ENCODE results near the gene COX8A. TPM values are rescaled to one million over a fixed set of nuclear protein-coding genes. Genes with fewer than 3 reads are reported as not detected.

The COX8A gene
- total and polyA plus RNA-seq, 2 of the 13 experiments (the other 11 are each of a cell fraction or from before 2014, with no cell fraction given), result 202 to 406 TPM

GRCh38 chr11:63986156-63986931, 11.9 kb downstream of the COX8A start, which contains the start of gene OTUB1 (continued):
- TF ChIP-seq, protein P1, sequence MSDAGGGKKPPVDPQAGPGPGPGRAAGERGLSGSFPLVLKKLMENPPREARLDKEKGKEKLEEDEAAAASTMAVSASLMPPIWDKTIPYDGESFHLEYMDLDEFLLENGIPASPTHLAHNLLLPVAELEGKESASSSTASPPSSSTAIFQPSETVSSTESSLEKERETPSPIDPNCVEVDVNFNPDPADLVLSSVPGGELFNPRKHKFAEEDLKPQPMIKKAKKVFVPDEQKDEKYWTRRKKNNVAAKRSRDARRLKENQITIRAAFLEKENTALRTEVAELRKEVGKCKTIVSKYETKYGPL (CRISPR knock-in tag; IDR thresholded peaks at IDR 0.05), result peak; percentile 46; the same call in 1 of the 2 replicates
- TF ChIP-seq, protein P2, sequence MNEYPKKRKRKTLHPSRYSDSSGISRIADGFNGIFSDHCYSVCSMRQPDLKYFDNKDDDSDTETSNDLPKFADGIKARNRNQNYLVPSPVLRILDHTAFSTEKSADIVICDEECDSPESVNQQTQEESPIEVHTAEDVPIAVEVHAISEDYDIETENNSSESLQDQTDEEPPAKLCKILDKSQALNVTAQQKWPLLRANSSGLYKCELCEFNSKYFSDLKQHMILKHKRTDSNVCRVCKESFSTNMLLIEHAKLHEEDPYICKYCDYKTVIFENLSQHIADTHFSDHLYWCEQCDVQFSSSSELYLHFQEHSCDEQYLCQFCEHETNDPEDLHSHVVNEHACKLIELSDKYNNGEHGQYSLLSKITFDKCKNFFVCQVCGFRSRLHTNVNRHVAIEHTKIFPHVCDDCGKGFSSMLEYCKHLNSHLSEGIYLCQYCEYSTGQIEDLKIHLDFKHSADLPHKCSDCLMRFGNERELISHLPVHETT (CRISPR knock-in tag; conservative IDR thresholded peaks at IDR 0.05), result no peak; the same call in 1 of the 2 replicates
- TF ChIP-seq HMGXB4 (CRISPR knock-in tag; IDR thresholded peaks at IDR 0.05; ENCODE audit: borderline replicate concordance in 1 of 2, low read depth in 1 of 2), result peak; percentile 89 to 92; a peak in 2 of 4 replicates
- no peak for TF ChIP-seq MTA3 (CRISPR knock-in tag; IDR thresholded peaks at IDR 0.05)
- TF ChIP-seq NFKBIZ (CRISPR knock-in tag; IDR thresholded peaks at IDR 0.05), result 0 out of 2 replicates have a peak, but pooled peaks have one; percentile 45
- peak; percentile 87 for TF ChIP-seq GABPA (IDR thresholded peaks at IDR 0.05; ENCODE audit: low read depth, low read length)
- TF ChIP-seq GABPA (CRISPR knock-in tag; IDR thresholded peaks at IDR 0.05; ENCODE audit: low read depth), result peak; percentile 96
- TF ChIP-seq MTF2 (CRISPR knock-in tag; IDR thresholded peaks at IDR 0.05; ENCODE audit: borderline replicate concordance), result 0 out of 2 replicates have a peak, but pooled peaks have one; percentile 13
- peak; percentile 96 for TF ChIP-seq ZFP90 (CRISPR knock-in tag; IDR thresholded peaks at IDR 0.05; ENCODE audit: borderline replicate concordance)
- peak; percentile 98 for TF ChIP-seq MXI1 (IDR thresholded peaks at IDR 0.05; ENCODE audit: borderline replicate concordance, low read depth, low read length)
- no peak for TF ChIP-seq MBNL3 (CRISPR knock-in tag; conservative IDR thresholded peaks at IDR 0.05)
- TF ChIP-seq ZNF609 (CRISPR knock-in tag; IDR thresholded peaks at IDR 0.05; ENCODE audit: borderline replicate concordance), result peak; percentile 53; the same call in 1 of the 2 replicates
- TF ChIP-seq PCBP1 (IDR thresholded peaks at IDR 0.05; ENCODE audit: borderline replicate concordance, low read depth, low read length), result peak; percentile 94

Data from HepG2 (cell line).